GM12878 (cell line): ENCODE measurements around the gene PIP4K2B.

Experiments used
- CTCF ChIP-seq, 3 experiments: IDR thresholded peaks in 2 of 3; conservative IDR thresholded peaks in 1 of 3; 2 replicates each; pipeline ENCODE4 v1.5.1; 2011; ENCODE audit warnings: low read depth in 3 of 3, low read length in 3 of 3, mild to moderate bottlenecking in 3 of 3, control low read depth in 2 of 3, moderate library complexity in 2 of 3, inconsistent platforms in 1 of 3, mixed read lengths in 1 of 3; ENCODE audit not compliant: control insufficient read depth in 2 of 3, insufficient read depth in 1 of 3; ENCODE audit errors: extremely low read depth in 1 of 3
- E2F8 ChIP-seq: fragments of 450-650 bp; IDR thresholded peaks from 2 replicates; pipeline ENCODE4 v1.6.1; 2018; ENCODE audit warnings: mild to moderate bottlenecking, low read depth, moderate library complexity; ENCODE audit not compliant: partially characterized antibody
- ESRRA ChIP-seq: IDR thresholded peaks from 2 replicates; pipeline ENCODE4 v1.6.1; 2012; ENCODE audit warnings: mild to moderate bottlenecking, low read length, improper control_type of control experiment
- FOXM1 ChIP-seq: IDR thresholded peaks from 2 replicates; pipeline ENCODE4 v1.6.1; 2012; ENCODE audit warnings: low read depth, mild to moderate bottlenecking, inconsistent platforms, low read length, moderate library complexity
- HCFC1 ChIP-seq: fragments of 150-350 bp; IDR thresholded peaks from 2 replicates; pipeline ENCODE4 v1.6.1; 2014; ENCODE audit warnings: low read length
- JUND ChIP-seq: IDR thresholded peaks from 2 replicates; pipeline ENCODE4 v1.6.1; 2012; ENCODE audit warnings: low read depth, mild to moderate bottlenecking, low read length, improper control_type of control experiment, moderate library complexity
- MAX ChIP-seq: IDR thresholded peaks from 2 replicates; pipeline ENCODE4 v1.6.1; 2012; ENCODE audit warnings: low read depth, low read length, improper control_type of control experiment
- NFYB ChIP-seq: IDR thresholded peaks from 2 replicates; pipeline ENCODE4 v1.6.1; 2011; ENCODE audit warnings: low read depth, mild to moderate bottlenecking, low read length, improper control_type of control experiment, moderate library complexity; ENCODE audit not compliant: insufficient read depth
- POLR2A ChIP-seq: IDR thresholded peaks from 2 replicates; pipeline ENCODE4 v1.6.1; 2011; ENCODE audit warnings: low read depth, mild to moderate bottlenecking, low read length
- REST ChIP-seq: IDR thresholded peaks from 2 replicates; pipeline ENCODE4 v1.6.1; 2012; ENCODE audit warnings: mild to moderate bottlenecking, low read depth, low read length
- TAF1 ChIP-seq: IDR thresholded peaks from 2 replicates; pipeline ENCODE4 v1.6.1; 2011; ENCODE audit warnings: mild to moderate bottlenecking, low read depth, low read length, borderline replicate concordance
- USF1 ChIP-seq: IDR thresholded peaks from 2 replicates; pipeline ENCODE4 v1.6.1; 2011; ENCODE audit warnings: borderline replicate concordance, low read depth, mild to moderate bottlenecking, moderate library complexity, mixed read lengths, low read length; ENCODE audit not compliant: insufficient read depth; ENCODE audit errors: extremely low read length
- ZSCAN29 ChIP-seq: fragments of 450-650 bp; IDR thresholded peaks from 2 replicates; pipeline ENCODE4 v1.6.1; 2017; ENCODE audit warnings: mild to moderate bottlenecking, moderate library complexity

GRCh38 chr17:38809828-38810227, 10.5 kb upstream of the PIP4K2B start:
- no peak for TF ChIP-seq NFYB
- TF ChIP-seq POLR2A: no peak
- TF ChIP-seq CTCF (IDR thresholded peaks at IDR 0.05 in 2 of 3, conservative IDR thresholded peaks at IDR 0.05 in 1 of 3; ENCODE audit: control insufficient read depth in 2 of 3, extremely low read depth in 1 of 3, insufficient read depth in 1 of 3, low read depth in 3 of 3, low read length in 3 of 3): no peak
- TF ChIP-seq USF1: no peak
- no peak for TF ChIP-seq ESRRA
- TF ChIP-seq REST: no peak
- TF ChIP-seq JUND: no peak
- TF ChIP-seq MAX: no peak
- TF ChIP-seq ZSCAN29: no peak
- no peak for TF ChIP-seq HCFC1
- no peak for TF ChIP-seq FOXM1
- no peak for TF ChIP-seq TAF1
- TF ChIP-seq E2F8: no peak
